Activated naive CD4-positive, alpha-beta T cell treated with anti-CD3 and anti-CD28 coated beads, Interleukin-2, amount 50 U/mL, for 24 hours (primary cell): ENCODE results near the gene ADAMTS2.
"Not testable (repeated sequence)": the region's sequence is repeated elsewhere in the genome, so short reads cannot be mapped to it uniquely, and the experiment has no call there.

ENCODE experiments used
- H3K27ac Mint-ChIP-seq: one replicate; pipeline ENCODE4 v1.8.0; 2021; ENCODE audit warnings: mild to moderate bottlenecking, mixed read lengths
- H3K27me3 Mint-ChIP-seq: one replicate; pipeline ENCODE4 v1.8.0; 2021; ENCODE audit warnings: mixed read lengths
- H3K36me3 Mint-ChIP-seq: one replicate; pipeline ENCODE4 v1.8.0; 2021; ENCODE audit warnings: mixed read lengths
- H3K4me1 Mint-ChIP-seq: one replicate; pipeline ENCODE4 v1.8.0; 2021; ENCODE audit warnings: mixed read lengths
- H3K4me3 Mint-ChIP-seq: one replicate; pipeline ENCODE4 v1.8.0; 2021; ENCODE audit warnings: mild to moderate bottlenecking, mixed read lengths
- H3K9me3 Mint-ChIP-seq: one replicate; pipeline ENCODE4 v1.8.0; 2021; ENCODE audit warnings: mixed read lengths

ADAMTS2 gene

GRCh38 chr5:179292681-179293635 is 52.3 kb downstream of the ADAMTS2 start:
- peaks cover 1% of the 10 kb centered on the region for H3K27me3 Mint-ChIP-seq
- no peaks in the 10 kb centered on the region for H3K36me3 Mint-ChIP-seq
- H3K4me1 Mint-ChIP-seq, result no peaks in the 10 kb centered on the region
- H3K9me3 Mint-ChIP-seq, result no peaks in the 10 kb centered on the region
- H3K4me3 Mint-ChIP-seq, result no peak overlapping the region
- no peak overlapping the region for H3K27ac Mint-ChIP-seq

GRCh38 chr5:179292202-179292601 is 53.1 kb downstream of the ADAMTS2 start:
- no peaks in the 10 kb centered on the region for H3K4me1 Mint-ChIP-seq
- no peak overlapping the region for H3K4me3 Mint-ChIP-seq
- no peak overlapping the region for H3K27ac Mint-ChIP-seq
- H3K9me3 Mint-ChIP-seq, result no peaks in the 10 kb centered on the region
- H3K36me3 Mint-ChIP-seq, result no peaks in the 10 kb centered on the region
- H3K27me3 Mint-ChIP-seq, result no peaks in the 10 kb centered on the region

GRCh38 chr5:179290681-179291540 is 54.4 kb downstream of the ADAMTS2 start:
- Mint-ChIP-seq H3K27me3 (peaks cover 1% of the 10 kb centered on the region), H3K36me3 (no peaks in the 10 kb centered on the region), H3K9me3 (no peaks in the 10 kb centered on the region), H3K27ac (no peak overlapping the region), H3K4me3 (no peak overlapping the region), H3K4me1 (no peaks in the 10 kb centered on the region)

DNA sequence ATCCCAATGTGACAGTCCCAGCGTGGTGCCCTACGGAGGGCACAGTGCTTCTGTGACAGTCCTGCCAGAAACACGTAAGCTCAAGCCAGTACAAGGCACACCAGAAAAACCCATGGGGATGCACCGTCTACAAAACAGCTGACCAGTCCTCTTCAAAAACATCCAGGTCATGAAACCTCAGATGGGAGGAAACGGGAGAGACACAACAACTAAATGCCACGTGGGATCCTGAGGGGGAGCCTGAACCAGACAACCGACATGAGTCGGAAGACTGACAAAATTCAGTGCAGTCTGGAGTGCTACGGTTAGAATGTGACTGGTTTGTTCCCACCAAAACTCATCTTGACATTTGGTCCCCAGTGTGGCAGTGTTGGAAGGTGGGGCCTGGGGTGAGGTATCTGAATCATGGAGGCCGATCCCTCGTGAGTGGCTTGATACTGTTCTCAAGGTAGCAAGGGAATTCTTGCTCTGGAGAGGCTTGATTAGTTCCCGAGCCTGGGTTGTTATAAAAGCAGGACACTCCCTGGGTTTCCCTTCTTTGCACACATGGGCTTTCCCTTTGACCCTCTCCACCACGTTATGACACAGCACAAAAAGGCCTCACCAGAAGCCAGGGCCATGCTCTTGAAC is 55.4 kb downstream of the ADAMTS2 start:
- H3K27ac Mint-ChIP-seq, result no peak overlapping the region
- H3K27me3 Mint-ChIP-seq, result peaks cover 1% of the 10 kb centered on the region
- H3K9me3 Mint-ChIP-seq, result no peaks in the 10 kb centered on the region
- H3K36me3 Mint-ChIP-seq, result no peaks in the 10 kb centered on the region
- H3K4me1 Mint-ChIP-seq, result no peaks in the 10 kb centered on the region
- no peak overlapping the region for H3K4me3 Mint-ChIP-seq

DNA sequence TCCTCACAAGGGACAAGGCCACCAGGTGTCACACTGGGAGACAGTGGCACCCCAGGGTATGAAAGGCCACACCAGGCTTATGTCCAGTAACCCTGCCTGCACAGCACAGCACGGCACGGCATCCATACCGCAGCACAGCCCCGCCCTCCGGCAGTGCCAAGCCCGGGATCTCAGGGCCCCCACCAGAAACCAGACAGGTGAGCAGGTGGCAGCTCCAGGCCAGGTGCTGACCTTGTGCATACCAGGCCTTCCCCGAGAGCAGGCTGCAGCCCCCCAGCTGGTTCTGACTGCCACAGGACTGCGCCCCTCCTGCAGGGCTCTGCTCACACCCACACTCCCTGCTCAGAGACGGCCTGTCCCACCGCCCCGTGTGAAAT is 56.5 kb downstream of the ADAMTS2 start:
- Mint-ChIP-seq H3K9me3 (no peaks in the 10 kb centered on the region), H3K4me3 (no peak overlapping the region), H3K27me3 (peaks cover 1% of the 10 kb centered on the region), H3K36me3 (no peaks in the 10 kb centered on the region), H3K27ac (no peak overlapping the region), H3K4me1 (no peaks in the 10 kb centered on the region)

DNA sequence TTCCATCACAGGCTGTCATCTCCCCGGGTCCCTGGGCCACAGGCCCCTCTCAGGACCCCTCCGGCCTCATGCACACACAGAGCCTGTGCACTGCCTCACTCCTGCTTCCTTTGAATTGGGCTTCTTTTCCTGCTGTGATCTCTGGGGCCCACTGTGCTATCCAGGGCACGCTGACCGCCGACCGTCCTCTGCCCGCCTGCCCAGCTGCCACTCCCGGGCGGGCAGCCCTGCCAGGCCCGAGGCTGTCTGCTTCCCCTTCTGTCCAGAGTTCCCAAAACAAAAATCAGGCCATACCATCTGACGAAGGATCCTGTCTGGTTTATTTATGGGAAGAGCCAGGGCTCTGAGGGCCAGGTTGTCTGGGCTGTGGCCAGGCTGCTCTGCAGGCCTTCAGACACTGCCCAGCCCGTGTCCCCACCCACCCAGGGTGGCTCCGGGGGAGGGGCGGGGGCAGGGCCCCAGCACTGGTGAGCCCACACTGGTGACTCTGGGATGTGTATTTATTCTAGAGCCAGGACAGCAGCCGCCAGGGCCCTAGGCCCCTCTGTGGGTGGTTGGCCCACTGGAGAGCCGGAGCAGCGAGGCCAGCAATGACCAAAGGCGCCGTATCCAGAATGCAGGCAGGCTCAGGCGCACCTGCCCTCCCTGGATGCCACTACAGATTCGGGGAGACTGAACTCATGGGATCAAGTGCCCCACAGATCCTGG is 57.0 kb downstream of the ADAMTS2 start:
- no peaks in the 10 kb centered on the region for H3K9me3 Mint-ChIP-seq
- H3K4me1 Mint-ChIP-seq, result no peaks in the 10 kb centered on the region
- peaks cover 1% of the 10 kb centered on the region for H3K27me3 Mint-ChIP-seq
- H3K27ac Mint-ChIP-seq, result no peak overlapping the region
- H3K4me3 Mint-ChIP-seq, result no peak overlapping the region
- H3K36me3 Mint-ChIP-seq, result no peaks in the 10 kb centered on the region

- Mint-ChIP-seq H3K4me3 (no peak overlapping the region), H3K4me1 (no peaks in the 10 kb centered on the region), H3K27me3 (peaks cover 1% of the 10 kb centered on the region), H3K9me3 (no peaks in the 10 kb centered on the region), H3K27ac (no peak overlapping the region), H3K36me3 (no peaks in the 10 kb centered on the region)
These were observed 57.6 kb downstream of the ADAMTS2 start for GRCh38 chr5:179287631-179288030.

GRCh38 chr5:179287071-179287470 is 58.2 kb downstream of the ADAMTS2 start:
- Mint-ChIP-seq H3K9me3 (no peaks in the 10 kb centered on the region), H3K4me3 (no peak overlapping the region), H3K27ac (no peak overlapping the region), H3K27me3 (peaks cover 1% of the 10 kb centered on the region), H3K36me3 (no peaks in the 10 kb centered on the region), H3K4me1 (no peaks in the 10 kb centered on the region)

DNA sequence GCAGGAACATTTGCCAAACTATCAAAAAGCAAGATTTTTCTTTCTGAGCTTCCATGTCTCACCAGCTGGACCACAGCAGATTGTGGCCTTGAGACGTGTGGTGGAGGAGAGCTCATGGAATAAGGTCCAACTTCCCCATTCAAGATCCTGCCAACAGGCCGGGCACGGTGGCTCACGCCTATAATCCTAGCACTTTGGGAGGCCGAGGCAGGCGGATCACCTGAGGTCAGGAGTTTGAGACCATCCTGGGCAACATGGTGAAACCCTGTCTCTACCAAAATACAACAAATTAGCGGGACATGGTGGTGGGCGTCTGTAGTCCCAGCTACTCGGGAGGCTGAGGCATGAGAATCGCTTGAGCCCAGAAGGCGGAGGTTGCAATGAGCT is 59.5 kb downstream of the ADAMTS2 start:
- H3K4me1 Mint-ChIP-seq, H3K27ac Mint-ChIP-seq, H3K4me3 Mint-ChIP-seq, H3K9me3 Mint-ChIP-seq, H3K36me3 Mint-ChIP-seq, H3K27me3 Mint-ChIP-seq: not testable (repeated sequence)

- Mint-ChIP-seq H3K4me3 (no peak overlapping the region), H3K9me3 (no peaks in the 10 kb centered on the region), H3K27ac (no peak overlapping the region), H3K36me3 (no peaks in the 10 kb centered on the region), H3K27me3 (peaks cover 1% of the 10 kb centered on the region), H3K4me1 (no peaks in the 10 kb centered on the region)
These were observed 60.3 kb downstream of the ADAMTS2 start for GRCh38 chr5:179284751-179285631.

DNA sequence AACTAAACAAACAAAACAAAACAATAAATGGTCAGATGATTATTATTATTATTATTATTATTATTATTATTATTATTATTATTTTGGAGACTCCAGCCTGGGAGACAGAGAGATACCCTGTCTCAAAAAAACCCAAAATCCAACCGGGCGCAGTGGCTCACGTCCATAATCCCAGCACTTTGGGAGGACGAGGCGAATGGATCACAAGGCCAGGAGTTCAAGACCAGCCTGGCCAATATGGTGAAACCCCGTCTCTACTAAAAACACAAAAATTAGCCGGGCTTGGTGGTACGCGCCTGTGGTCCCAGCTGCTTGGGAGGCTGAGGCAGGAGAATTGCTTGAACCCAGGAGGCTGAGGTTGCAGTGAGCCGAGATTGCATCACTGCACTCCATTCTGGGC is 61.4 kb downstream of the ADAMTS2 start:
- not testable (repeated sequence) for H3K4me1 Mint-ChIP-seq, H3K27ac Mint-ChIP-seq, H3K27me3 Mint-ChIP-seq, H3K4me3 Mint-ChIP-seq, H3K9me3 Mint-ChIP-seq, H3K36me3 Mint-ChIP-seq

DNA sequence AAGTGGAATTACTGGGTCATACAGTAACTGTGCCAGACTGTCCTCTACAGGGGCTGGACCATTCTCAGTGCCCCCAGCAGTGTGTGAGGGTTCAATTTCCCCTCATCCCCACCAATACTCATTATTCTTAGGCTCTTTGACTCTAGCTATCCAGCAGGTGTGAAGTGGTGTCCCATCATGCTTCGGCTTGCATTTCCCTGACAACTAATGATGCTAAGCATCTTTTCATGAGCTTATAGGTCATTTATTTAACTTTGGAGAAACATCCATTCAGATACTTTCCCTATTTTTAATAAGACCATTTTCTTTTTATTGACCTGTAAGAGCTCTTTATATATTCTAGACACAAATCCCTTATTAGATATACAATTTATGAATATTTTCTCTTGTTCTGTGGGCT is 63.6 kb downstream of the ADAMTS2 start:
- Mint-ChIP-seq H3K4me1 (no peaks in the 10 kb centered on the region), H3K36me3 (no peaks in the 10 kb centered on the region)

DNA sequence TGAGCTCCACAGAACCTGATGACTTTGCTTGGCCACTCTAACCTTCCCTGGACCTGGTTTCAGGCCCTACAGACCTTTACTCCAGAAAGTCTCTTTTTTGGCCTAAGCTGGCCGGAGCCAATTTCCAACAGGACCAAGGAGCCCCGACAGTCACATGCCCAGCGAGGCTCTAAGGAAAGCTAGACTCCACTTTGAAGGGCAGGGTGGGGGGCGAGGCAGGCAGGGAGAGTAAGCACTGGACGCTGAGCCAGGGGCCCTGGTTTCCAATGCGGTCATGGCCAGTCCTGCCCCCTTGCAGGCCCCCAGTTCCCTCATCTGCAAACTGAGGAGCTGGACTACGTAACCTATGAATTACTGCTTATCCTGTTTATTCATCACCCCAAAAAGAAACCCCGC is 65.2 kb downstream of the ADAMTS2 start:
- H3K27ac Mint-ChIP-seq, result no peak overlapping the region
- no peaks in the 10 kb centered on the region for H3K27me3 Mint-ChIP-seq
- no peak overlapping the region for H3K4me3 Mint-ChIP-seq
- no peaks in the 10 kb centered on the region for H3K36me3 Mint-ChIP-seq
- H3K9me3 Mint-ChIP-seq, result no peaks in the 10 kb centered on the region
- no peaks in the 10 kb centered on the region for H3K4me1 Mint-ChIP-seq

More for the DNA sequence above, 63.6 kb downstream of the ADAMTS2 start:
- Mint-ChIP-seq H3K27ac (no peak overlapping the region), H3K4me3 (no peak overlapping the region), H3K27me3 (peaks cover under 1% of the 10 kb centered on the region), H3K9me3 (no peaks in the 10 kb centered on the region)

DNA sequence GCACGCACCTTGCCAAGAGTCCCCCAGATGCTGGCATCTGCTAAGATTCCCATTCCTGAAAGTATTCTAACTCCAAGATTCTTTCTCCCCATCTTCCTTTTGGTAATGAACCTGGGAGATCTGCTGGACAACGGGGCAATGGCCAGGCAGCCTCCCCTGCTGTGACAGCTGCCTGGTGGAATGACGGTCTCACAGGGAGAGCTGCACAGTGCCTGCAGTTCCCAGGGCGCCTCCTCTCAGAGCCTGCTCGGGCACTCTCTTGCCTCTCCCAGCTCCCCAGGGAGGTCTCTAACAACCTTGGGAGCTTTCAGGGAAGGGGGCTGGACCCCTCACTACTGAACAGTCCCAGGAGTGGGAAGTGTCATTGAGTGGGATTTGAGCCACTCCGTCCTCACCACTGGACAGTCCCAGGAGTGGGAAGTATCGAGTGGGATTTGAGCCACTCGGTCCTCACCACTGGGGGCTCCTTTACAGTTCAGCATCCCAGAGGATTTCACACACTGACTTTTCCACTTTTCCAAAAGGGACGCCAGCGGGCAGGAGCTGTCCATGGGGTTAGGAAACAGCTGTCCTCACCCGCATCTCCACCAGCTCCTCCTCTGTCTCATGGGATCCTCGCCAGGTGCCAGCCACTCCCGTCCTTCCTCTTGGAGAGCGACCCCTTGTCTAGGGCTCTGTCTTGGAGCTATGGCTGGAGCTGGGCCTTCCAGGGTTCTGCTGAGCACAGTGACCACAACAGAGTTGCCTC is 65.7 kb downstream of the ADAMTS2 start:
- H3K27me3 Mint-ChIP-seq, result no peaks in the 10 kb centered on the region
- H3K4me1 Mint-ChIP-seq, result no peaks in the 10 kb centered on the region
- no peak overlapping the region for H3K4me3 Mint-ChIP-seq
- H3K36me3 Mint-ChIP-seq, result no peaks in the 10 kb centered on the region
- H3K27ac Mint-ChIP-seq, result no peak overlapping the region
- no peaks in the 10 kb centered on the region for H3K9me3 Mint-ChIP-seq
